A549 treated with GW870086 at 1 μM for 4 hours (cell line): ENCODE data around the gene NOCT. TPM values are rescaled to one million over a fixed set of nuclear protein-coding genes. Genes with fewer than 3 reads are reported as not detected.

ENCODE experiments used
- total RNA-seq: library from RNA; stranded (reverse); fragments of 200-300 nt; extraction: Qiagen RNA extraction; gene quantifications from 5 replicates; pipeline ENCODE4 v1.2.3, GENCODE V29; 2022; ENCODE audit warnings: low read depth

The NOCT gene, protein sequence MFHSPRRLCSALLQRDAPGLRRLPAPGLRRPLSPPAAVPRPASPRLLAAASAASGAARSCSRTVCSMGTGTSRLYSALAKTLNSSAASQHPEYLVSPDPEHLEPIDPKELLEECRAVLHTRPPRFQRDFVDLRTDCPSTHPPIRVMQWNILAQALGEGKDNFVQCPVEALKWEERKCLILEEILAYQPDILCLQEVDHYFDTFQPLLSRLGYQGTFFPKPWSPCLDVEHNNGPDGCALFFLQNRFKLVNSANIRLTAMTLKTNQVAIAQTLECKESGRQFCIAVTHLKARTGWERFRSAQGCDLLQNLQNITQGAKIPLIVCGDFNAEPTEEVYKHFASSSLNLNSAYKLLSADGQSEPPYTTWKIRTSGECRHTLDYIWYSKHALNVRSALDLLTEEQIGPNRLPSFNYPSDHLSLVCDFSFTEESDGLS
- total RNA-seq: 7.8 to 10.0 TPM (median 9.3 TPM) in 5 replicates

DNA sequence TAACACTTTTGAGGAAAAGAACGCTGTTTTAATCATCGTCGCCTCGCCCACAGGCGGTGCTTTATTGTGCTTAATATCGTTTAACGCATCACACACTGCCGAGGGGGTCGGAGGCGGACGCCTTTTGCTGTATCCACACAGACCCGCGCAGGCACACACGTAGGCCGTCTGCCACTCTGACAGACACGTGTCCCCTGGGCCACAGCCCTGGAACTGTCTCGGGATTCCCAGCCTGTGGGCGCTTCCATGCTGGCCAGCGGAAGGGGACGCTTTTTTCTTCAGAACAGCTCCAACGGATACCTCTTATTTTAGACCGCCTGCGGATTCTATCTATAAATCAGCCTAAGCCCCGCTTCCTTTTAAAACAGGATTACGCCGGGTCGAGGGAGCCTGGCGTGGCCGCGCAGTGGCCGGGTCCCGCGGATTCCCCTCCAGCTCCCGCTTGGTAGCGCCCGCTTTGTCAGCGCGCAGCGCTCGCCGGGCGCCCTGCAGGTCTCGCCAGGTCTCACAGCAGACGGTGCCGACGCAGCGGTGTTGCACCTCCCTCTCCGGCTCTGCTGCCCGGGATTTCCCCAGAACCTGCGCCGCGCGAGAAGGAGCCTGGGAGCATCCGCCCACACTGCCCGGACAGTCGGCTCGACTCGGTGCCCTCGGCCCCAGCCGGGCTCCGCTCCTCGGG, at the start of gene NOCT:
Gene NOCT, plus strand, starts transcription at position 513 of the 679 bp plus-strand sequence. CDS start 201 bp downstream, outside the sequence.

Other genes with a start within 250 kb of the NOCT start
- gene ELF2, start 161.4 kb downstream of the NOCT start, total RNA-seq: 9.2 to 13.7 TPM (median 12.6 TPM) in 5 replicates